Measurements from ENCODE around the gene FARS2.

The FARS2 gene

GRCh38 chr6:5326022-5326641 is 64.8 kb downstream of the FARS2 start:
- DNase-seq, result no peak

- no peak for DNase-seq
Observed at GRCh38 chr6:5328800-5329199, 67.5 kb downstream of the FARS2 start.

GRCh38 chr6:5331845-5332442 is 70.6 kb downstream of the FARS2 start:
- DNase-seq, result no peak

GRCh38 chr6:5333658-5334057 is 72.3 kb downstream of the FARS2 start:
- DNase-seq, result no peak

GRCh38 chr6:5334341-5334740 is 73.0 kb downstream of the FARS2 start:
- DNase-seq, result no peak

GRCh38 chr6:5335020-5335419 is 73.7 kb downstream of the FARS2 start:
- no peak for DNase-seq

- DNase-seq, result no peak
Observed at GRCh38 chr6:5337573-5337972, 76.3 kb downstream of the FARS2 start.

GRCh38 chr6:5338177-5338960 is 77.1 kb downstream of the FARS2 start:
- no peak for DNase-seq

- no peak for DNase-seq
Observed at GRCh38 chr6:5339786-5340185, 78.5 kb downstream of the FARS2 start.

GRCh38 chr6:5341845-5342244 is 80.5 kb downstream of the FARS2 start:
- DNase-seq, result no peak

GRCh38 chr6:5343998-5344397 is 82.7 kb downstream of the FARS2 start:
- DNase-seq, result no peak

GRCh38 chr6:5345324-5345723 is 84.0 kb downstream of the FARS2 start:
- no peak for DNase-seq

- no peak for DNase-seq
Observed at GRCh38 chr6:5351552-5352210, 90.4 kb downstream of the FARS2 start.

- DNase-seq, result no peak
Observed at GRCh38 chr6:5353971-5354370, 92.7 kb downstream of the FARS2 start.

- DNase-seq, result no peak
Observed at GRCh38 chr6:5357486-5357885, 96.2 kb downstream of the FARS2 start.

- DNase-seq, result no peak
Observed at GRCh38 chr6:5359417-5359816, 98.1 kb downstream of the FARS2 start.

GRCh38 chr6:5361396-5361795 is 100.1 kb downstream of the FARS2 start:
- DNase-seq, result no peak

GRCh38 chr6:5365436-5366195 is 104.3 kb downstream of the FARS2 start:
- no peak for DNase-seq

- DNase-seq, result no peak
Observed at GRCh38 chr6:5366941-5367340, 105.6 kb downstream of the FARS2 start.

- DNase-seq, result no peak
Observed at GRCh38 chr6:5367510-5367909, 106.2 kb downstream of the FARS2 start.

- DNase-seq, result no peak
Observed at GRCh38 chr6:5373430-5373829, 112.1 kb downstream of the FARS2 start.

GRCh38 chr6:5378331-5378730 is 117.0 kb downstream of the FARS2 start:
- DNase-seq, result no peak

GRCh38 chr6:5379647-5380242 is 118.4 kb downstream of the FARS2 start:
- DNase-seq, result peak; percentile 11

All from NCI-H510A treated with DMSO at 0.1 percent for 48 hours (cell line).